ES-I3 (cell line): Measurements from ENCODE around the gene TMEM179B.
A peak's percentile ranks its signal among the peaks of the same experiment; 100 is the strongest.

Experiments used
- H3K36me3 ChIP-seq: 2 replicates; pipeline ENCODE4 v1.6.1; 2013; ENCODE audit warnings: mild to moderate bottlenecking, low read length, control low read depth, moderate library complexity; ENCODE audit not compliant: insufficient read depth
- H3K4me1 ChIP-seq: 2 replicates; pipeline ENCODE4 v1.6.1; 2013; ENCODE audit warnings: mild to moderate bottlenecking, control low read depth, low read length; ENCODE audit not compliant: insufficient read depth
- H3K9ac ChIP-seq: 2 replicates; pipeline ENCODE4 v1.6.1; 2013; ENCODE audit warnings: low read depth, mild to moderate bottlenecking, low read length, moderate library complexity
- H3K9me3 ChIP-seq: 2 replicates; pipeline ENCODE4 v1.6.1; 2013; ENCODE audit warnings: mild to moderate bottlenecking, low read length, moderate library complexity; ENCODE audit not compliant: control insufficient read depth, insufficient read depth

The TMEM179B gene

DNA sequence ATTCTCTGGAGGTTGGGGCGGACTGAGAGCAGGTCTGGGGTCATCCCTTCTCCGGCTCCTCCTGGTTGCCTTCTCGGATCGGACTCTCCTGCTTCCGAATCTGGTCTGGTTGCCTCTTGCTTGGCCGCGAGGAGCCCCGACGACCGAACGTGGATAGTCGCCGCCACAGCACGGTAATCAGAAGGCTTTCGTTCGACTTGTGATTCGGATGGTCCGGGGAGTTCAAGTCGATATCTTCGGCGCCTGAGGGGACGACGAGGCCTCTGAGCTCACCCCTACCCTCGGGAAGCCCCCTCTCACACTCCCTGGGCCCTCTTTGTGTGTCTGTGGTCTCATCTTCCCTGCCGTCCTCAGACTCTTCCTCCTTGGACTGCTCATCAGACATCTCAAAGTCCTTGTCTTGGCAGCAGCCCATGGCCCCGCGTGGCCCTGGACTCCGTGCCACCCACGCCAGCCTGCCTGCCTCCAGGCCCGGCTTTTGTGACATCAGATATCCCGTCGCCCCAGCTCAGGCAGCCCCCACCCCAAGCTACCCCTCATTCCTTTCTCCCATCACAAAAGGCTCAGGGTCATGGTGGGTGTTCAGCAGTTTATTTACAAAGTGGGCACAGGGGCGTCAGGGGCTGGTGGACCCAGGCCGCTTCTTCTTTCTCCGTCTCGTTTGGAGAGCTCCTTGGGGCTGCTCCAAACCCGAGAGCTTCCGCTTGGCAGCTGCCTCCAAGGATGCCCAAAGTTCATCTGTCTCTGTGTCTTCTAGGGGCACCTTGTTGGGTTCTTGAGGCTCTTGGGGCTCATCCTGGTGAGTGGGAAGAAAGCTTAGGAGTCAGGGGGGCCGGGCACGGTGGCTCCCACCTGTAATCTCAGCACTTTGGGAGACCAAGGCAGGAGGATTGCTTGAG, 45.4 kb downstream of the TMEM179B start, which contains the start of gene TEX54:
Gene TEX54, minus strand, starts transcription at position 506 of the 899 bp plus-strand sequence.
- no peaks in the 10 kb centered on the region for H3K9me3 ChIP-seq
- peak within 1 kb of the TSS; percentile 75 for H3K9ac ChIP-seq
- H3K4me1 ChIP-seq, result peaks cover 3% of the 10 kb centered on the region; the same call in 1 of the 2 replicates
- H3K36me3 ChIP-seq, result peaks cover 7% of the 10 kb centered on the region; the same call in 1 of the 2 replicates

- Histone ChIP-seq H3K9me3 (no peaks in the 10 kb centered on the region), H3K4me1 (peaks cover 3% of the 10 kb centered on the region; the same call in 1 of the 2 replicates), H3K36me3 (peaks cover 7% of the 10 kb centered on the region; the same call in 1 of the 2 replicates), H3K9ac (no peak overlapping the region)
Observed at GRCh38 chr11:62835336-62835735, 48.1 kb downstream of the TMEM179B start.

- H3K36me3 ChIP-seq, result peaks cover 7% of the 10 kb centered on the region; the same call in 1 of the 2 replicates
- peak within 1 kb of the TSS; percentile 75 for H3K9ac ChIP-seq
- no peaks in the 10 kb centered on the region for H3K9me3 ChIP-seq
- H3K4me1 ChIP-seq, result no peaks in the 10 kb centered on the region
Observed at GRCh38 chr11:62839050-62839945, 52.1 kb downstream of the TMEM179B start, which contains the start of gene WDR74. Gene WDR74 (minus strand): TSS chr11:62839590. CDS start chr11:62839570, 20 bp downstream.
